Stimulated activated CD8-positive, alpha-beta memory T cell treated with anti-CD3 and anti-CD28 coated beads, Interleukin-15, amount 100 ng/mL, for 1 hour (primary cell): ENCODE data around the gene IGFBP3.

Experiments
- DNase-seq: peaks from one replicate; pipeline ENCODE4 v3.0.0-alpha.2; 2020; ENCODE audit warnings: low read depth

Gene IGFBP3

DNA sequence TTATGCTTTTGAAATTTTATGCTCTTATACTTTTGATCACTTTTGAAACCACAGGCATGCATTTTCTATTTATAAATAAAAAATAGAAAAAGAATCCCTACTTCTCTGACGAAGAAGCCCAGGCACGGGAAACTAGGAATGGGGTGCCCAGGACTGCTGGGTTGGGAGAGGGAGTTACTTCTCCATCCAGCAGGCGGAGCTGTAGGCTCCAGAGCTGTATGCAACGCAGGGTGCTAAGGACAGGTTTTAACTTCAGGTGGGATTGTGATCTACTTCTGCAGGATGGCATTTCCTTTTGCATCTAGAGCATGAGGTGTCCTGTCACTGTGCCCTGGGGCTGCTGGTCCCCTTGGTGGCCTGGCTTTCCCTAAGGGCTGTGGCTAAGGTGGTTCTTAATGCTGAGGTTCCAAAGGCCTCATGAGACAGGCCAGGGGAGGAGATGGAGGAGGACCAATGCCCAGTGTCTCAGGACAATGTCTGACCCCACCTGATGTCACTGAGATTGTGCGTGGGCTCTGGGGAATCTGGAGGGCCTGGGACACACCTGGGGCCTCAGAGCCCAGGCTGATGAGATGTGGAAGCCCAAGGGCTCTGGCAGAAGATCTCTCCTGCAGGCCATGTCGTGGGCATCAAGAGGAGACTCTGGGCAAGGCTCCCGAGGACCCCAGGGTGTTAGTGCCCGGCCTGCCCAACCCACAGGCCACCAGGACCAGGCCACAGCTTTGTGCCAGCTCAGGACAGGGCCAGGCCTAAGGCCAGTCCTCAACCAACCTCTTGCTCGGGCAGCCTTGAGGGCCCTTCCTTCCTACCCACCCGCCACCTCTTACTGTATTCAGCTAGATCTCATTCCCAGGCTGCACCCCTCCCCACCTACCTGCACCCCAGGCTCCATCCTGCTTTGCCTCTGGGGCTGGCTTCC, 48.7 kb downstream of the IGFBP3 start:
- DNase-seq = no peak

DNA sequence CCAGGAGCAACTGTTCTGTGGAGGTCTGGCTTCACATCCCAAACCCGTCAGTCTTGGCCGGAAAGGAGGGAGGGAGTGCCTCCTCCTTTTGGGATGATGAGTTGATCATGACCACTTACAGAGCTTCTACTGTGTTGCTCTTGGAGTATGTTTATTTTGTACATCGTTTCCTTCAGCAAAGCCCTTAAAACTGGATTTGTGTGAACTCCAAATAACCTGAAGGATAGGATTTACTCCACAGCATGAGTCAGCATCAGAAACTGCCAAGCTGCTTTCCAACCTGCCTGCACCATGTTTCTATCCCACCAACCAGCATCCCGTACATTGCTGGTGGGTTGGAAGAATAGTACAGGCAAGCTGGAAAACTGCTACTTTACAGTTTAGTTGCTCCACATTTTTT, 51.6 kb downstream of the IGFBP3 start:
- DNase-seq = no peak

DNA sequence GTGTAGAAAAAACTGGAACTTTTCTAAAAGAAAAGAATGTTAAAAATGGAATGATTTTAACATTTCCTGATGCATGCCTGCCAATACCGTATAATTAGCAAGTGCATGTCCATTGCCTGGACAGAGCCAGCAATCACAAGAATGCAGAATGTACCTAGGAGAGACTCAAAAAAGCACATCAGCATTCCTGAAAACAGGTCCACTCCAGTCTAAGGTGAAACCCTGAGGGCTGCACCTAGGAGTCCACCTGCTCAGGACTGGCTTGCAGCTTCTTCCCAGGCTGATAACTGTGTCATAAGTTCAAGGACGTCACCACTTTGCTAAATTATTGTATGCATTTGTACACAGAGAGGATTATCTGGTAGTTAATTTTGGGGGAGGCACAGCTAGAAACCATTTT, 53.6 kb downstream of the IGFBP3 start:
- no peak for DNase-seq

DNA sequence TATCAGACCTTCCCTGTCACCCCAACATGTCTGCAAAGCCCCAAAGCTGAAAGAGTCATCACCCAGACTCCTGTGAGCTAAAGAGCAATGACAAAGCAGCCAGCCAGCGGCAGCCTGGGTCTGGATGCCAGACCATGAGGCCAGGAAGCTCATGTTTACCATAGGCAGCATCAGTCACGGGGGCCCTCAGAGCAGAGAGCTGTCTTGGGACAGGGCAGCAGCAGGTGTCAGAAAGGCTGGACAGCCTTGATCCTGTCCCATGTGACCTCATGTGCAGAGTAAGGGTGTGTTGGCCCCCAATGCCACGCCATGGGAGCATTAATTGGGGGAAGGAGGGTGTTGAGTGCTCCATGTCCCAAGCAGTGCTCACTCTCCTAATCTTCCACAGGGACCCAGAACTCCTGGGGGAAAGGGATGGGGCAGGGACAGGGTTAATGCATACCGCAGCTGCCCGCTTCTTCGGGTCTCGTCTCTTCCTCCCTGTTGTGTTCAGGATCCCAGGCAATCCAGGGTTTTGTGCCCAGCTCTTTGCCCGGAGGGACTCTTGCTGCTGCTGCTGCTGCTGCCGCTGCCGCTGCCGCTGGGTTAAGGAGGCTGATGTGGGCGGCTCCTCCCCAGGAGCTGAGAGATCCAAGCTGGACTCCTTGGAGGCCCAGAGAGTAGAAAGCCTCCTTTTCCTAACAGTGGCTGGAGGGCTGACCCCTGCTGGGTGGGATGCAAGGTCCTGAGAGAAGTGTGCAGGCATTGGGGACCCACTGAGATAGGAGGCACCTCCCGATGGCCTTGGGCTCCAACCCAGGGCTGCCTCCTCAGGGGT, 55.3 kb downstream of the IGFBP3 start:
- DNase-seq = no peak

DNA sequence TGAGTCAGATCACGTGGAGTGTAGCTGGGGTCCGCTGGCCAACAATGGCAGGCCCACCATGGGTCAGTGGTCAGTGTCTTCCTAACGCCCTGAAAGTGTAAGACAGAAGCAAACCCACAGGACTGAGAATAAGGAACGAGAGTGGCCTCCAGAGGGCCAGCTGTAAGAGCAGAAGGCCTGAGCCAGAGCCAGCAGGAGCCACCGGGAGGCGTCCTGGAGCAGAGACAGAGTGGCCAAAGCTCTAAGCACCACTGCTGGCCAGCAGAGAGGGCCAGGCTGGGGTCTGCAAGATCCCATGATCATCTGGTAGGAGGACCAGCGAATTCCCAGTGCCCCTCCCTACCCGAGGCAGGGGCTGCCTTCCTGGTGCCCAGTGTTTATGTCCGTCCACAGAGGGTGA, 57.4 kb downstream of the IGFBP3 start:
- DNase-seq = no peak
